ENCODE data around the gene BCAT1. TPM values are rescaled to one million over a fixed set of nuclear protein-coding genes. Genes with fewer than 3 reads are reported as not detected.

Gene BCAT1
- total RNA-seq, 1 experiment from 2014 or later = 183 TPM

DNA sequence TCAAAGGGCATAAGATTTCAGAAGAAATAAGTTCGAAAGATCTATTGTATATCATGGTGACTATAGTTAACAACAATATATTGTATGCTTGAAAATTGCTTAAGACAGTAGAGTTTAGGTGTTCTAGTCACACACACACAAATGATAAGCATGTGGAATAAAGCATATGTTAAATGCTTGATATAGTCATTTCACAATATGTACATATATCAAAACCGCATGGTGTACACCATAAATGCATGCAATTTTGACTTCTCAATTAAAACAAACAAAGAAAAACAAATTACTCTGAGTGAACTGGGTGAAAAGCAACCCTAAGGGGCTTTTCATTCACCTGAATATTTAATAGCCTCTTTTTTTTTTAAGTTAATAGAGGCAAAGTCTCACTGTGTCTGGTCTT lies 40.3 kb upstream of the BCAT1 start:
- Histone ChIP-seq H3K9ac (ENCODE audit: low read length) (no peak overlapping the region), H3K4me1 (ENCODE audit: low read length) (peaks cover 35% of the 10 kb centered on the region), H3K4me3 (ENCODE audit: low read length) (no peak overlapping the region), H3K9me2 (replicated peaks; ENCODE audit: insufficient read depth, low read length) (no peaks in the 10 kb centered on the region), H3K4me2 (ENCODE audit: low read depth, low read length, poor library complexity, severe bottlenecking) (no peak overlapping the region), H2AFZ (ENCODE audit: low read length) (no peak overlapping the region), H4K20me1 (ENCODE audit: insufficient read depth, low read depth, low read length) (no peaks in the 10 kb centered on the region), H3K9me3 (ENCODE audit: low read length) (no peaks in the 10 kb centered on the region), H3K79me2 (ENCODE audit: low read length) (no peaks in the 10 kb centered on the region), H3K36me3 (ENCODE audit: insufficient read depth, low read length) (no peaks in the 10 kb centered on the region), H3K27me3 (ENCODE audit: low read length) (no peaks in the 10 kb centered on the region), H3K27ac (ENCODE audit: low read length) (no peak overlapping the region)
- DNase-seq = no peak

DNA sequence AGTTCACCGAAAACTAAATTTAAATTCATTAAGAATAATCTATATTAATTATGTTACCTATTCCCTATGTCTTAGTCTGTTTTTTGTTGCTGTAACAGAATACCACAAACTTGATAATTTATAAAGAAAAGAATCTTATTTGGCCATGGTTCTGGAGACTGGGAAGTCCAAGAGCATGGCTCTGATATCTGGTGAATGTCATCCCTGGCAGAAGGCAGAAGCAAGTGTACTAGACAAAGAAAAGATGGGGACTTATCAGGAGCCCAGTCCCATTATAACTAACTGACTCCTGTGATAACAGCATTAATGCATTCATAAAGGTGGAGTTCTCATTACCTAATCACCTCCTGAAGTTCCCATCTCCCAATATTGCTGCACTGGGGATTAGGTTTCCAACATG lies 33.3 kb upstream of the BCAT1 start:
- Histone ChIP-seq H3K9me3 (ENCODE audit: low read length) (no peaks in the 10 kb centered on the region), H3K27me3 (ENCODE audit: low read length) (no peaks in the 10 kb centered on the region), H3K4me3 (ENCODE audit: low read length) (no peak overlapping the region), H3K9ac (ENCODE audit: low read length) (no peak overlapping the region), H4K20me1 (ENCODE audit: insufficient read depth, low read depth, low read length) (no peaks in the 10 kb centered on the region), H3K36me3 (ENCODE audit: insufficient read depth, low read length) (no peaks in the 10 kb centered on the region), H3K79me2 (ENCODE audit: low read length) (no peaks in the 10 kb centered on the region), H2AFZ (ENCODE audit: low read length) (no peak overlapping the region), H3K9me2 (replicated peaks; ENCODE audit: insufficient read depth, low read length) (no peaks in the 10 kb centered on the region), H3K4me2 (ENCODE audit: low read depth, low read length, poor library complexity, severe bottlenecking) (no peak overlapping the region), H3K4me1 (ENCODE audit: low read length) (peaks cover 10% of the 10 kb centered on the region), H3K27ac (ENCODE audit: low read length) (no peak overlapping the region)
- no peak for DNase-seq

DNA sequence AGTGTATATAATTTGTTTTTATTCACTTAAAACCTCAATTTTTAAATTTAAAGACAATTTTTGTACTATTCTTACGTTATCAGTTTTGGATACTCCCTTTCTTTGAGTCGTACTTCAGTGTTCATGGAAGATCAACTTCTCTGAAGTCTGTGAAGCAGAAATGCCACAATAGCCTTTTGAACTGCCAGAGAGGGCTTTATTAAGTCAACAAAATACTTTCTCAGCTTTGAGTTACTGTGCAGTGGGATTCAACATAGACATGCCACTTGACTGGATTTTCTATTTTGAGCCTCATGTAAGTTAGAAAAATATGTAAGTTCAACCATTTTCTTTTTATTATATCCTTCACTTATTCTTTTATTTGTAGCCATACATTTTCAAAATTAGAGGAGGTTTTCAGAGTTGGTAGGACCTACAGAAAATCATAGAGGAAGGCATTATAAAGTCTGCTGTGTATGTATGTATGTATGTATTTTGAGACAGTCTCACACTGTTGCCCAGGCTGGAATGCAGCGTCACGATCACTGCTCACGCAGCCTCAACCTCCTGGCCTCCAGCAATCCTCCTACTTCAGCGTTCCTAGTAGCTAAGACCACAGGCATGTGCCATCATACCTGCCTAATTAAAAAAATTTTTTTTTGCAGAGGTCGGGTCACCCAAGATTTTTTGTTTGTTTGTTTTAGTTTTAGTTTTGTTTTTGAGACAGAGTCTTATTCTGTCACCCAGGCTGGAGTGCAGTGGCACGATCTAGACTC lies 31.3 kb upstream of the BCAT1 start:
- no peaks in the 10 kb centered on the region for H3K9me2 ChIP-seq (replicated peaks; ENCODE audit: insufficient read depth, low read length)
- no peaks in the 10 kb centered on the region for H3K27me3 ChIP-seq (ENCODE audit: low read length)
- H3K9me3 ChIP-seq (ENCODE audit: low read length) = no peaks in the 10 kb centered on the region
- H3K27ac ChIP-seq (ENCODE audit: low read length) = no peak overlapping the region
- no peaks in the 10 kb centered on the region for H3K36me3 ChIP-seq (ENCODE audit: insufficient read depth, low read length)
- H3K79me2 ChIP-seq (ENCODE audit: low read length) = no peaks in the 10 kb centered on the region
- no peak overlapping the region for H3K4me2 ChIP-seq (ENCODE audit: low read depth, low read length, poor library complexity, severe bottlenecking)
- no peak overlapping the region for H3K4me3 ChIP-seq (ENCODE audit: low read length)
- H4K20me1 ChIP-seq (ENCODE audit: insufficient read depth, low read depth, low read length) = no peaks in the 10 kb centered on the region
- H3K4me1 ChIP-seq (ENCODE audit: low read length) = peaks cover 10% of the 10 kb centered on the region
- no peak overlapping the region for H3K9ac ChIP-seq (ENCODE audit: low read length)
- no peak for DNase-seq
- no peak overlapping the region for H2AFZ ChIP-seq (ENCODE audit: low read length)

DNA sequence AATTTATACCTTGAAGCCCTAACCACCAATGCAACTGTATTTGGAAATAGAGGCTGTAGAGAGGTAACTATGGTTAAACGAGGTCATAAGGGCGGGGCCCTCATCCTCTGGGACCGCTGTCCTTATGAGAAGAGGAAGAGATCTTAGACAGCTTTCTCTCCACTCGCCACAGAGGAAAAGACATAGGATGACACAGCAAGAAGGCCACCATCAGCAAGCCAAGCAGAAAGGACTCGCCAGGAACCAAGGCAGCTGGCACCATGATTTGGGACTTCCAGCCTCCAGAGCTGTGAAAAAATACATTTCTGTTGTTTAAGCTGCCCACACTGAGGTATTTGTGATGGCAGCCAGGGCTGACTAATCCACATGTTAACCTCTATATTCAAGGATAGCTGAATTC lies 30.4 kb upstream of the BCAT1 start:
- no peak overlapping the region for H3K9ac ChIP-seq (ENCODE audit: low read length)
- no peak overlapping the region for H3K27ac ChIP-seq (ENCODE audit: low read length)
- H3K9me3 ChIP-seq (ENCODE audit: low read length) = no peaks in the 10 kb centered on the region
- no peak overlapping the region for H3K4me3 ChIP-seq (ENCODE audit: low read length)
- peaks cover 10% of the 10 kb centered on the region for H3K4me1 ChIP-seq (ENCODE audit: low read length)
- no peaks in the 10 kb centered on the region for H3K79me2 ChIP-seq (ENCODE audit: low read length)
- H3K36me3 ChIP-seq (ENCODE audit: insufficient read depth, low read length) = no peaks in the 10 kb centered on the region
- DNase-seq = no peak
- no peaks in the 10 kb centered on the region for H3K27me3 ChIP-seq (ENCODE audit: low read length)
- H3K9me2 ChIP-seq (replicated peaks; ENCODE audit: insufficient read depth, low read length) = no peaks in the 10 kb centered on the region
- H4K20me1 ChIP-seq (ENCODE audit: insufficient read depth, low read depth, low read length) = no peaks in the 10 kb centered on the region
- H2AFZ ChIP-seq (ENCODE audit: low read length) = no peak overlapping the region
- no peak overlapping the region for H3K4me2 ChIP-seq (ENCODE audit: low read depth, low read length, poor library complexity, severe bottlenecking)

DNA sequence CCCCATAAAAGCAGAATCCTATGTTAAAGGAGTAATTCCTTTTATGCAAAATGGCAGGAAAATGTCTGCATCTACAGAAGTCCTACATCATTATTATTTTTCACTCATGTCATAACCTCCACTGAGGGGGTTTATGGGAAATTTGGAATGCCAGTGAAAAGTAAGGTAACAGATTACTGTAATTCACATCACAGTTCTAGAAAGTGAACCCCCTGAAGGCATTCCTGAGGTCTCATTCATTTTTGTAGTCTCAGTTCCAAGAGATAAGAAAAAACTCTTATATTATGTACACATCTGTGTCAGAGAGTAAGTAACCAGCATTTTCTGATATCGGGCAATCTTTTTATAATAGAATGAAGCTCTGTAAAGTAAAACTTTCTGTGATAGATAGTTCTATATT lies 28.8 kb upstream of the BCAT1 start:
- H3K4me1 ChIP-seq (ENCODE audit: low read length) = 0 out of 2 replicates have a peak, but pooled peaks cover 4% of the 10 kb centered on the region
- H3K4me2 ChIP-seq (ENCODE audit: low read depth, low read length, poor library complexity, severe bottlenecking) = no peak overlapping the region
- H2AFZ ChIP-seq (ENCODE audit: low read length) = no peak overlapping the region

DNA sequence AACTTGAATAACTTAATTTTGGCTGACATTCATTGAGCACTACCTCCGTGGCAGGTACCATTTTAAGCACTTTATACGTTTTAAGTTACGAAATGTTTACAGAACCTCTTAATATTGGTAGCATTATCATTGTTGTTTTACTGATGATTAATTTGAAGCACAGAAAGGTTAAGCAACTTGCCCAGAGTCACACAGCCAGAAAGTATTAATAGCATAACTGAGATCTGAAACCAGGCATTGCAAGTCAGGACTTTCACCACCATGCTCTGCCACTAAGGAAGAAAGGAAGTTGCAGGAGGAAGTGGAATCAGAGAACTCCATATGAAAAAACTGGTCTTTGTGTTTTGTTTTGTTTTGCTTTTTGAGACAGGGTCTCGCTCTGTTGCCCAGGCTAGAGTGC lies 28.2 kb upstream of the BCAT1 start:
- Histone ChIP-seq H3K36me3 (ENCODE audit: insufficient read depth, low read length) (no peaks in the 10 kb centered on the region), H3K4me1 (ENCODE audit: low read length) (peaks cover 6% of the 10 kb centered on the region; the same call in 1 of the 2 replicates), H4K20me1 (ENCODE audit: insufficient read depth, low read depth, low read length) (no peaks in the 10 kb centered on the region), H3K79me2 (ENCODE audit: low read length) (no peaks in the 10 kb centered on the region), H3K4me2 (ENCODE audit: low read depth, low read length, poor library complexity, severe bottlenecking) (no peak overlapping the region), H3K27me3 (ENCODE audit: low read length) (no peaks in the 10 kb centered on the region), H2AFZ (ENCODE audit: low read length) (no peak overlapping the region), H3K9me3 (ENCODE audit: low read length) (no peaks in the 10 kb centered on the region), H3K27ac (ENCODE audit: low read length) (no peak overlapping the region), H3K9ac (ENCODE audit: low read length) (no peak overlapping the region), H3K4me3 (ENCODE audit: low read length) (no peak overlapping the region), H3K9me2 (replicated peaks; ENCODE audit: insufficient read depth, low read length) (no peaks in the 10 kb centered on the region)
- no peak for DNase-seq

More for the DNA sequence above, 28.8 kb upstream of the BCAT1 start:
- Histone ChIP-seq H3K9me2 (replicated peaks; ENCODE audit: insufficient read depth, low read length) (no peaks in the 10 kb centered on the region), H3K79me2 (ENCODE audit: low read length) (no peaks in the 10 kb centered on the region), H3K4me3 (ENCODE audit: low read length) (no peak overlapping the region), H4K20me1 (ENCODE audit: insufficient read depth, low read depth, low read length) (no peaks in the 10 kb centered on the region), H3K36me3 (ENCODE audit: insufficient read depth, low read length) (no peaks in the 10 kb centered on the region), H3K9me3 (ENCODE audit: low read length) (no peaks in the 10 kb centered on the region), H3K27ac (ENCODE audit: low read length) (no peak overlapping the region), H3K9ac (ENCODE audit: low read length) (no peak overlapping the region), H3K27me3 (ENCODE audit: low read length) (no peaks in the 10 kb centered on the region)
- DNase-seq = no peak

DNA sequence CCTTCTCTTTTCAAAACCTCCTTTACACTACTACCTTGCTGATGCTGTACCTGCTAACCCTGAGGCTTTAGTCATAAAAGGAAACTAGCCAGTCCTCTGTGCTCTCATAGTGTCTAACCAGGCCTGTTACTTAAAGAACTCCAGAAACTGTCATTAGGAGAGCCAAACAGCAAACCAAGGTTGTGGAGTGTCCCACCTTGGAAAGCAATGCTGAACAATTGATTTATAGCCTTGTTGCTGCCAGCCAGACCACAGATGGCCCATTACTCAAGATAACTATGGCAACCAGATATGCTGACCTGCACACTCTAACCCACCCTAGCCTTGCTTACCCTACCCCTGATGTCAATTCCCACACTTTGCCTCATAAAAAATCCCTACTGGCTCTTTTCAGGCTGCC lies 26.5 kb upstream of the BCAT1 start:
- Histone ChIP-seq H3K4me3 (ENCODE audit: low read length) (no peak overlapping the region), H3K9me3 (ENCODE audit: low read length) (no peaks in the 10 kb centered on the region), H3K27ac (ENCODE audit: low read length) (no peak overlapping the region), H3K4me2 (ENCODE audit: low read depth, low read length, poor library complexity, severe bottlenecking) (no peak overlapping the region), H3K9ac (ENCODE audit: low read length) (no peak overlapping the region), H3K9me2 (replicated peaks; ENCODE audit: insufficient read depth, low read length) (no peaks in the 10 kb centered on the region), H3K4me1 (ENCODE audit: low read length) (peaks cover 7% of the 10 kb centered on the region; the same call in 1 of the 2 replicates), H3K27me3 (ENCODE audit: low read length) (no peaks in the 10 kb centered on the region), H3K36me3 (ENCODE audit: insufficient read depth, low read length) (no peaks in the 10 kb centered on the region), H4K20me1 (ENCODE audit: insufficient read depth, low read depth, low read length) (no peaks in the 10 kb centered on the region), H2AFZ (ENCODE audit: low read length) (no peak overlapping the region), H3K79me2 (ENCODE audit: low read length) (no peaks in the 10 kb centered on the region)
- DNase-seq = no peak

DNA sequence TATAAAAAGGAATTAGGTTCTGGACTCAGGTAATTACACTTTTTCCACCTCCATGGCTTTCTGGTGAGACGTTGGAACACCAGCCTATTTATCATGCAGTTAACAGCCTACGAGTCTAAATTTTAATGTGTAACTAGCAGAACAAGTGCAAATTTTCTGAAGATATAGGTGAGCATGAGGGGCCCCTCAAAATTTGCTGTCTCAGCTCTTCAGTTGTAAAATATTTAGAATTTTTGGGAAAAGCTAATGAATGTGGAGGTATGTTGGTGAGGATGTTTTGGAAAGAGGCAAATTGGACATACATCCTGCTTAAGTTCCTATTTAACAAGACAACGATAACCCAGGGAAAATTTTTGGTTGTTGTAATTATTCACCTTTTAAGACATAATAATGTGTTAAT lies 25.3 kb upstream of the BCAT1 start:
- no peaks in the 10 kb centered on the region for H3K27me3 ChIP-seq (ENCODE audit: low read length)
- no peaks in the 10 kb centered on the region for H3K9me3 ChIP-seq (ENCODE audit: low read length)
- H3K4me2 ChIP-seq (ENCODE audit: low read depth, low read length, poor library complexity, severe bottlenecking) = no peak overlapping the region
- H3K4me3 ChIP-seq (ENCODE audit: low read length) = no peak overlapping the region
- H3K27ac ChIP-seq (ENCODE audit: low read length) = no peak overlapping the region
- peaks cover 3% of the 10 kb centered on the region; the same call in 1 of the 2 replicates for H3K4me1 ChIP-seq (ENCODE audit: low read length)
- H2AFZ ChIP-seq (ENCODE audit: low read length) = no peak overlapping the region
- H3K79me2 ChIP-seq (ENCODE audit: low read length) = no peaks in the 10 kb centered on the region
- no peak for DNase-seq
- H3K36me3 ChIP-seq (ENCODE audit: insufficient read depth, low read length) = no peaks in the 10 kb centered on the region
- no peaks in the 10 kb centered on the region for H3K9me2 ChIP-seq (replicated peaks; ENCODE audit: insufficient read depth, low read length)
- H3K9ac ChIP-seq (ENCODE audit: low read length) = no peak overlapping the region
- H4K20me1 ChIP-seq (ENCODE audit: insufficient read depth, low read depth, low read length) = no peaks in the 10 kb centered on the region

Measured in Karpas-422 (cell line).